NCI-H460 (cell line): ENCODE measurements around the gene SIRT7. TPM values are rescaled to one million over a fixed set of nuclear protein-coding genes. Genes with fewer than 3 reads are reported as not detected.
A peak's percentile ranks its signal among the peaks of the same experiment; 100 is the strongest.

Experiments
- DNase-seq: peaks from one replicate; pipeline ENCODE4 v3.0.0-alpha.2; 2016; ENCODE audit warnings: low read depth; ENCODE audit errors: extremely low read depth
- polyA plus RNA-seq: library from polyadenylated mRNA; depleted of rRNA; stranded (reverse); fragments of >200 nt; gene quantifications from 2 replicates; pipeline ENCODE4 v1.2.3, GENCODE V29; 2014; cell fraction: nucleus; rRNA removed
- total RNA-seq: library from RNA; depleted of rRNA; stranded (reverse); fragments of >200 nt; shearing (Covaris generic); gene quantifications from 2 replicates; pipeline ENCODE4 v1.2.3, GENCODE V29; 2014; rRNA removed

Gene SIRT7, protein sequence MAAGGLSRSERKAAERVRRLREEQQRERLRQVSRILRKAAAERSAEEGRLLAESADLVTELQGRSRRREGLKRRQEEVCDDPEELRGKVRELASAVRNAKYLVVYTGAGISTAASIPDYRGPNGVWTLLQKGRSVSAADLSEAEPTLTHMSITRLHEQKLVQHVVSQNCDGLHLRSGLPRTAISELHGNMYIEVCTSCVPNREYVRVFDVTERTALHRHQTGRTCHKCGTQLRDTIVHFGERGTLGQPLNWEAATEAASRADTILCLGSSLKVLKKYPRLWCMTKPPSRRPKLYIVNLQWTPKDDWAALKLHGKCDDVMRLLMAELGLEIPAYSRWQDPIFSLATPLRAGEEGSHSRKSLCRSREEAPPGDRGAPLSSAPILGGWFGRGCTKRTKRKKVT
- total RNA-seq, result 18.1 and 19.7 TPM in 2 replicates
- 96.2 and 103 TPM in 2 replicates for polyA plus RNA-seq

DNA sequence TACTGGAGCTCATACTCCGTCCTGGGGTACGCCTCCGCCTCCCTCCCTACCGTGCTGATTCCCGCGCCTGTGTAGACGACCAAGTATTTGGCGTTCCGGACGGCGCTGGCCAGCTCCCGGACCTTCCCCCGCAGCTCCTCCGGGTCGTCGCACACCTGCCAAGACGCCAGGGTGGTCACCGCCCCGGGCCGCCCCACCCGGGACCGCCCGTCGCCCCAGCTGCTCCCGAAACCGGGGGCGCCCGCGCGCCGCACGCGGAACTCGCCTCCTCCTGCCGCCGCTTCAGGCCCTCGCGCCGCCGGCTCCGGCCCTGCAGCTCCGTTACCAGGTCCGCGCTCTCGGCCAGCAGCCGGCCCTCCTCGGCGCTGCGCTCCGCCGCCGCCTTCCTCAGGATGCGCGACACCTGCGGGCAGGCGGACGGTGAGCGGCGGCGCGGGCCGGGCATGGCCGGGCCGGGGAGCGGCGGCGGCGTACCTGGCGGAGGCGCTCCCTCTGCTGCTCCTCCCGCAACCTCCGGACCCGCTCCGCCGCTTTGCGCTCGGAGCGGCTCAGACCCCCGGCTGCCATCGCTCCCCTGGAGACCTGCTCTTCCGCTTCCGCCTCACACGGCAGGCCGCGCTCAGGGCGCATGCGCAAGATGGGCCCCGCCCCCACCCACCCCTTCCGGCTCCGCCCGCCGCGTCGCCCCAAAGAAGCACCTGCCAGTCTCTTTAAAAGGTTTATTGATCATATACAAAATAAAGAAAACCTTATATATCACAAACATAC, at the start of gene SIRT7:
SIRT7 (minus strand) TSS at position 612 of the 768 bp plus-strand sequence; CDS start at position 567, 45 bp downstream.
- peak; percentile 72 for DNase-seq

DNA sequence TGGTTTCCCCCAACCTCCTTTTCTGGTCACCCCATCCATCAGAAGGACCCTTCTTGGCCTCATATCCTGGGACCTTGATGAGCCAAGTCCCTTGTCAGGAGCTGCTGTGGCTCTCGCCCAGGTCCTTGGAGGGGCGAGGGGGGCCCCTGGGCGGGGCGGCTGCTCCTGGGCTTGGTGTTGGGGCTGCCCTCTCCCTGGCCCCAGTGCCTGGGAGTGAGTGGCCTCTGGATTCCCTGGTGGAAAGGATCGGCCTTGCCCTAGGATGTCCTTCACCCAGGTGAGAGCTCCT, 49.2 kb upstream of the SIRT7 start:
- no peak for DNase-seq

DNA sequence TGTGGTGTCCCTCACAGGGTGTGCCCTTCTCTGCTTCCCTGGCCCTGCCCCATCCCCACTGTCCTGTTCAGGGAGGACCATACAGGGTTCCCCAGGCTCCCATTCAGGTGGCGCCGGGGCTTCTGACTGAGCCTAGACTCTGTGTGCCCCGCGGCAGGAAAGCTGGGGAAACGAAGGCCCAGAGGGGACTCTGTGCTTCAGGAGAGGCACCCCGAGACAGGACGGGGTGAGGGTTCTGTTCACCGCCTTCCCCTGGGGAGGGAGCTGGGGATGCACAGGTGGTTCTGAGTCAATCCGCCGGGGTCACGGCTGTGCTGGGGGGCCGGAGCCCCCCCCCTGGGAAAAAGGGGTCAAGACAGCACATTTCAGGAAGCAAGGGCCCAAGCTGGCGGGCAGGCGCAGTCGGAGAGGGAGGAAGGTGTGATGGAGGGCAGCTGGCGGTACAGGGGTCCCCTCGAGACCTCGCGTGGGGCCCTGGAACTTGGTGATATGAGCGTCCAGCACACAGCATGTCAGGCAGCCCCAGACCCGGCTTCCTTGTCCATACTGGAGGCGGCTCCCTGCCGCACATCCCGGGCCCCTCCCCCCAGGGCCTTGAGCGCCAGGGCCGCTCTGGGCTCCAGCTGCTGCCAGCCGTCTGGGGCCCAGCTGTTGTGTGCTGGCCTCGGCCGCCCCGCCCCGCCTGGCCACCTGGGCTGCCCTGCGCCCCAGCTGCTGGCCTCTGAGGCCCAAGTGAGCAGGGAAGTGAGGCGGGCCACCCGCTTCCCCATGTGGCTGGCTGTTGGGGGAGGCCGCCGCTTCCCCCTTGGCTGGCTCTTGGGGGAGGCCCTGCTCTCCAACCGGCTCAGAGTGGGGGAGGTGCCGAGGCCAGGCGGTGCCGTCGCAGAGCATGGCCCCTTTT, 48.6 kb upstream of the SIRT7 start:
- DNase-seq, result no peak

DNA sequence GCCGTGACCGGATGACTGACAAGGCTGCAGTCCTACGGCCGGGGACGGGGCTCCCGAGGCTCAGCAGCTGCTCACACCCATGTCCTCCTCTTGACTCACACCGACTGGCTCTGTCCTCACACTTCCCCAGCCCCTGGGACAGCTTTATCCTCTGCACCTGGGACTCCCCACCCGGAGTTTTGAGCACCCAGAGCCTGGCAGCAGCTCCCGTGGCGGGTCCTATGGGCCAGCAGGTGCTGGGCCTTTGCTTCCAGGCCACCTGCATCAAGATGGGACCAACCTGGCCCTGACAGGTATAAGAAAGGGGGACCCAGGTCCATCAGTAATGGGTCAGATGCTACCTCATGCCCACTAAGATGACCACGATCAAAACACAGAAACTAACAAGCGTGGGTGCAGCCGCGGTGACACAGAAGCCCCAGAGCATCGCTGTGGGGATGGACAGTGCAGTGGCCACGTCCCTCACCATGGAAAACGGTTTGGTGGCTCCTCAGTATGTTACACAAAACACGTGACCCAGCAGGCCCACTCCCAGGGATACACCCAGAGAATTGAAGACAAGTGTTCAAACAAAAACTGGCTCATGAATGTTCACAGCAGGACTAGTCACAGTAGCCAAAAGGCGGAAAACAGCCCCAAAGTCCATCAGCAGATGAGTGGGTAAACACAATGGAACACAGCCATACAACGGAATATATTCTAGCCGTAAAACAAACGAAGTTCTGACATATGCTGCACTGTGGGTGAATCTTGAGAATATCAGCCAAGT, 46.3 kb upstream of the SIRT7 start:
- DNase-seq, result no peak

DNA sequence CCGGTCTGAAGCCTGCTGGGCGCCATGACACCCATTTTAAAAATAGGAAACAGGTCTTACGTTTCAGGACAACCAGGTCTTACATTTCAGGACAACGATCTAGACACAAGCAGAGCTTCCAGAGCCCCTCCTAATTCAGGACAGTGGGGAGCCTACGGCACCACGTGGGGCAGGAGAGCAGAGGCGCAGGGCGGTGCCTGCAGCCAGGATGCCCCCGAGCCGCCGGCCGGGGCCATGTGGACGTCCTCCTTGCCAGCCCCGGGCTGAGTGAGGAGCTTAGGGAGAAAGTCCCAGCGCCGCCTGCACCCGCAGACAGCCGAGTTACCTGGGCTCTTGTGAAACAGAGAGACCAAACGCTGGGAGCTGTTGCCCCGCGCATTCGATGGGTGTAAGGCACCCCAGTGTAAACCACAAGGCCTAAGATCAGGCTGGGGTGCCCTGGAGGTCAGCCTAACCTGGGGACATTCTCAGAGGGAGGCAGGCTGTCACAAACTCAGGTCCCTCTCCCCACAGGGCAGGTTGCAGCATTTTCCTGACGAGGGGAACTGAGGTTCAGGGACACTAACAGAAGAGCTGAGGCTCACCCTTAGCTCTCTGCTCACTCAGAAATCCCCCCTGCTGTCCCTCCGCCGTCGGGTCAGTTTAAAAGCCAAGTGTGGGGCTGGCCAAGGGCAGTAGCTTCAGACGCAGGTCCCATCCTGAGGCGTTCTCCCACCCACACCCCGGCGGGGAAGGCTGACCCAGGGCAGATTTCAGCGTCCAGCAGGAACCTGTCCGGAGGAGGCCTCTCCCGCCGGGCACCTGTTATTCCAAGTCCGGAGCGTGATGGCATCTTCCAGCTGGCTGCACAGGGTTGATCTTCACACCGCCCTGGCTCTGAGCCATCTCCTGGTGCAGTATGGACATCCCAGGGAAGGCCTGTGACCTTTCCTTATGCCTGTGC, 44.8 kb upstream of the SIRT7 start:
- DNase-seq, result no peak

DNA sequence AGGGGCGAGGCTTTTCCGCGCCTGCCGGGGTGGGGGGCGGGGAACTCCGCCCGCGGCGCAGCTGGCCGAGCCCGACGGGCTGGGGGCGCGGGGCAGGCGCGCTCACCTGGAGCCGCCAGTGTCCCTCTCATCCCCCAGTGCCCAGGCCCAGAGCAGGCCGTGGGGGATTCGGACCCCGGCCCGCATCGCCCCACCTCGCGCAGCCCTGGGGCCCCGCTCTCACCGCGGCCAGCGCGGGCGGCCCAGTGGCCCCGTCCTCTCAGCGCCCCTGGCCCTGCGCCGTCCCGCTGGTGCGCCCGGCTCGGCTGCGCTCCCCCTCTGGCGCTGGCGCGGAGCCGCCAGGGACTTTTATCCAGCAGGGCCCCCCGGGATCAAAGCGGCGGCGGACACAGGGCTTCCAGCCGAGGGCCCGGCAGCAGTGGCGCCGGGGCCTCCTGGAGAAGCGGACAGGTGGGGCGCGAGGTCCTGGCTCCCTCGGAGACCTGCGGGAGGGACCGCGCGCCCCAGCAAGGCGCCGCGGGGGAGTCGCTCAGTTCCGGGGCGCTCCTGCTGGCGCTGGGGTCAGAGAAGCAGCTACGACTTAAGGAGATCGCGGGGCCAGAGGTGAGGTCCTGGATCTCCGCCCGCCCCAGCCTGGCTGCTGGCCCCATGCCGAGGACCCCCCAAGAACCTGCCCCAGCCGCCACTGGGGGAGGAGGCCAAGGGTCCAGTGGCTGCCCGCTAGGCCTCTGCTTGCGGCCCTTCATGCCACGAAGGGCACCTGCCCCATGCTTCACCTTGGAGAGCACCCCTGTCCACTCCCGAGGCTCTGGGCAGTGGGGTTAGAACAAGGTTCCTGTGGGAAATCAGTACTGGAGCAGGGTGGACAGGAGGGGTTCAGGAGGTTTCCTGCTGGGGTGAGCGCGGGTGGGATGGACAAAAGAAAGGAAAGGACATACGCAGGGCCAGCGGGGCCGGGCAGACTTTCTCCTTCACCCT, 43.8 kb upstream of the SIRT7 start:
- DNase-seq, result no peak

DNA sequence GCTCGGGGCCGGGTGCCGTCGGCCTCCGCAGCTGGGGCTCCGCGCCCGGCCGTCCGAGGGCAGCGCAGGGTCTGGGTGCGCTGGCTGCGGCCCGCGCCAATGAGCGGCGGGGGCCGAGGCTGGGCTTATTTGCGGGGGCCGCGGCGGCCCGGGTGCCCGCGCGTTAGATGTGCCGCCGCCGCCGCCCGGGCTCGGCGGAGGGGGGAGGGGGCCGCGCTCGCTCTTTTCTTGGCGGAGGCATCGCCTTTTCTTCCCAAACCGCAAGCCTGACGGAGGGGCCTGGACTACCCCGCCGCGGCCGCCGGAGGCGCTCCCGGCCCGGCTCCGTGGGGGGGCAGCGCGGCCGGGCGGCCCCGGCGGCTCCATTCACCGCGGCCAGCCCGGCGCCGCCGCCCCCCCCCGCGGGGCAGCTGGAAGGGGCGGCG, 43.1 kb upstream of the SIRT7 start, which contains the start of gene NOTUM:
NOTUM (minus strand) TSS at position 101 of the 425 bp plus-strand sequence. CDS start 278 bp downstream, outside the sequence.
- DNase-seq, result no peak

DNA sequence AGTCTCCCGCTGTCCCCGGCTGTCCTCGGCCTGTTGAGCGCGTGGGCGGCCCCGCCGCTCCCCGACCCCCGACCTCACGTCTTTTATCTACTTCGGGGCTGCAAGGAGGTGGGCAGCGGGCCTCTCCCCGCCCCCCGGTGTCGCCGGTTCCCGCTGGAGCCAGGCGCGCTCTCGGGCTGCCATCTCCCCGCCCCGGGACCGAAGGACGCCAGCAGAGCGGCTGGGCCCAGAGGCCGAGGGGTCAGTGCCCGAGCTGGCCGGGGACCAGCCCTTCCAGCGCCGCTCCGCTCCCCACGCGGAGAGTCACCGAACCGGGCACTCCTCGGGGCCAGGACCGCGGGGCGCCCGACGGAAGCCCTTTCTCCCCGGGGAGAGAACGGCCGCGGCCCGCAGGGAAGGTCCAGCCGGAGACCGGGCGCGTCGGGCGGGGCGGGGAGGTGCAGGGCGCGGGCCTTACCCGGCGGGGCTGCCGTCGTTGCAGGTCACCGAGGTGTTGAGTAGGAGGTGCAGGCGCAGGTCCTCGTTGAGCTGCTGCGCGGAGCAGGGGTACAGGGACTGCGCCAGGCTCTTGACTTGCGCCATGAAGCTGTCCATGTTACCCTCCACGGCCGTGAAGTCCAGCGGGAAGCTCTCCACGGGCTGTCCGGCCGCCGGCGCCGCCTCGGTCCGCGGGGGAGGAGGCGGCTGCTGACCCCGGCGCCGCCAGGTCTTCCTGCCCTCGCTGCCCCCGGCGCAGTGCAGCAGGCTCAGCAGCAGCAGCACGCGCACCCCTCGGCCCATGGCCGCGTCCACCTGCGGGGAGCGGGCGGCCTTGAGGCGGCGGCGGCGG, 42.4 kb upstream of the SIRT7 start:
- no peak for DNase-seq

DNA sequence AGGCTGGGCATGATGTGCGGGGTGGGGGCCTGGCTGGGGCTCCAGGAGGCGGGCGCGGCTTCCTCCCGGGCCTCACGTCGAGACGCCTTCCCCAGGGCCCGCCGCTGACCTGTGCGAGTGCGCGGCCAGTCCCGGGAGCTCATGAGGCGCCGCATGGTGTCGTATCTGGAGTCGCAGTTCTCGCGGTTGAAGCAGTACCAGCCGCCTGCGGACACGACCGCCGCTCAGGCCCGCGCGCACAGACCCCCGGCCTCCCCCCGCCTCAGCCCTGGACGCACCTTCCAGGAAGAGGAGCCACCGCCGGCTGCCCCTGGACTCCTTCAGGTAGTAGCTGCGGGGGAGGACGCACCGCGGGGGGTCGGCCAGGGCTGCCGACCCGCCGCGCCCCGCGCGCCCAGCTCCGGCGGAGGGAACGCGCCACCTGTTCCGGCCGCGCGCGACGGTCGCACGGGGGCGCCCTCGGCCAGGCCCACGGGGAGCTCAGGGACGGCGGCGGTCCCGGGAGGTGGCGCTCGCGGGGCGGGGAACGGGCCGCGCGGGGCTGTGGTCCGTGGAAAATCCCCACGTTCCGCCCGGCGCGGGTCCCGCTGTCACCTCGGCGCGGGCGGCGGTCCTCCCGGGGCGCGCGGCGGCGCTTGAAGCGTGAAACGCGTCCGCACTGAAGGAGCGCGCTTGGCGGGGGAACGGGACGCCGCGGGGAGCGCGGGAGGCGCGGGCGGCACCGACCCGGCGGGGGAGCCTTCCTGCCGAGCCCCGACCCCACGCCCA, 41.6 kb upstream of the SIRT7 start:
- DNase-seq, result peak; percentile 42

DNA sequence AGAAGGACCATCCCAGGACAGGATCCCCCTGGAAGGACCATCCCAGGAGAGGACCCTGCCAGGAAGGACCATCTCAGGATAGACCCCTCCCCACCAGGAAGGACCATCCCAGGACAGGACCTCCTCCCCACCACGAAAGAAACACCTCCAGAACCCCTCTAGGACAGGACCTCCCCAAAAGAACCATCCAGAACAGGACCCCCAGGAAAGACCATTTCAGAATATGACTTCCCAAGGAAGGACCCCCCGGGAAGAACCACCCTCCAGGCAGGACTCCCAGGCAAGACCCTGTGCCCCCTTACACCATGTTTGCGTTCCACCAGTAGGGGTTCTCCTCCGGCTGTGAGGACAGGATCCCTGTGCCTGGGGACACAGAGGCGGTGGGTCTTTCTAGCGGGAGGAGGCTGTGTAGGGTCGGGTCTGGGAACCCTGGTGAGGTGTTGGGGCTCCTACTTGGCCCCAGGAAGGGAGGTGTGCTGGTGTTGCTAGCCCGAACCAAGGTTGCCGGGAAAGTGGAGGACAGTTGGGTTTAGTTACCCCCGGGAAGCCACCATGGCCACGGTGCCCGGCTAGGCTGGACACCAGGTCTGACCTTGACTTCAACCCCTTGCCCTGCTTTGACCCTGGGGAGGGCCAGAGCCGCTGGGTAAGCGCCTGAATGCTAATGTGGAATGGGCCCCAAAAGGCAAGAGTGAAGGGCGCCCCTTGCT, 40.8 kb upstream of the SIRT7 start:
- no peak for DNase-seq

DNA sequence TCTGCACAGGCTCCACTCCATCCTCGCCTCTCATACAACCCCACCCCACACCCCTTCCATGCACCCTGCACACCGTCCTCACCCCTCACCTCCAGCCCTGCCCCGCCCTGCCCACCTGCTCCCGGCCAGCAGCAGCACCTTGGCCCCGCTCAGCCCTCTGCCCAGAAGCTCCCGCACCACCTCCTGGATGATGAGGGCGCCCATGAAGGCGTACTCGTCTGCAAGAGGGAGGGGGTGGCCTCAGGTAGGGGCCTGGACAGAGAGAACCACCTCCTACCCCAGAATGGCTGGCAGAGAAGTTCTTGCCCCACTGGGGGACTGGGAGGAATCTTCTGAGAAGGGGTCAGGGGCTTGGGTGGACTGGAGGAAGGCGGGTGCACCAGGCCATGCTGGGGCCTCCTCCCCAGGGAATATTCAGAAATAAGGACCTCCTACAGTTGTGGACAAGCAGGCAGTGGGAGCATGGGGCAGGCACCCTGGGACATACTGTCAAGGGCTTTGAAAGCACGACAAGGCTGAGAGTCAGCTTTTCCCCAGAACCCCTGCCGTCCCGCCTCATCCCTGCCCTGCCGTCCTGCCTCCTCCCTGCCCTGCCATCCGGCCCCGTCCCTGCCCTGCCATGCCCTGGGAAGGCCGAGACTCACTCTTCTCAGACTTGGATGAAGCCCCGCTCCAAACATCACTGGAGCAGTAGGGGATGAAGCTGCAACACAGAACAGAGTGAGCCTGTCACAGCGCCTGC, 39.9 kb upstream of the SIRT7 start:
- DNase-seq, result no peak

DNA sequence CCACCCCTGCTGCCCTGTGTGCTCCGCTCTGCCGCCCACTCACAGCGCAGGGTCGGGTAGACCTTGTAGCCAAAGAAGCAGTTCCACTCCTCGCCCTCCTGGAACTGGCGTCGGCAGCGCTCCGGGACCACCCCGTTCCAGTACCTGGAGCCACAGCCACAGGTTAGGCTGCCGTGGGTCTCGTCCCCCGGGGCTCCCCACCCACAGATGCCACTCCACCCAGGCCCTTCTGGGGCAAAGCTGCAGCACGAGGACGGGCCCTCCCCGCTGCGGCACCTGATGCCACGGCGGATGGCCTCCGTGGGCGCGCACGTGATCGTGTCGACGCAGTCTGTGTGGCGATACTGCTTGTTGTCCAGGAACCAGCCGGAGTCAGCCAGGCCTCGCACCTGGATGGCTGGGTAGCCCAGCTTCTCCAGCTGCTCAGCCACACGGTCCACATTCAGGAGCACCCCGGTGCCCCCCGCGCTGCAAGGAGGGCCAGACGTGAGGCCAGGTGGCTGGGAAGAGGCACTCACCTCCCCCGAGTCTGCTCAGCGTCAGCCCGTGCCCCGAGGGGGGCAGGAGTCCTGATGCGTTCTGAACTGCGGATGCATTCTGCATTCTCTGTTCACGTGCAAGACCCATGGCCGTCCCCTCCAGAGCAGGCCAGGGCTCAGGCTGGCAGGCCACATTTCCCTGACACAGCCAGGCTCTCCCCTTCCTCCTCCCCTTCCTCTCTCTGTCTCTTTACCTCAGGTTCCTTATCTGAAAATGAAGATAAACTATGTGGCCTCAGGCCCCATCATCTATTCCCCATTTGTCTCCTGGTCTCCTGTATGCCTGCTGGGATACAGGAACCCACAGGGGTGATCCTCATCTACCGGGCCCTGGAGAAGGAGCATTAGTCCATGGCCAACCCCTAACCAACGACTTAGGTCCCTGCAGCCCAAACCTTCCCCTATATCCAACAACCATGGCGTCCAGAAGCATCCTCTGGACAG, 38.9 kb upstream of the SIRT7 start:
- no peak for DNase-seq

DNA sequence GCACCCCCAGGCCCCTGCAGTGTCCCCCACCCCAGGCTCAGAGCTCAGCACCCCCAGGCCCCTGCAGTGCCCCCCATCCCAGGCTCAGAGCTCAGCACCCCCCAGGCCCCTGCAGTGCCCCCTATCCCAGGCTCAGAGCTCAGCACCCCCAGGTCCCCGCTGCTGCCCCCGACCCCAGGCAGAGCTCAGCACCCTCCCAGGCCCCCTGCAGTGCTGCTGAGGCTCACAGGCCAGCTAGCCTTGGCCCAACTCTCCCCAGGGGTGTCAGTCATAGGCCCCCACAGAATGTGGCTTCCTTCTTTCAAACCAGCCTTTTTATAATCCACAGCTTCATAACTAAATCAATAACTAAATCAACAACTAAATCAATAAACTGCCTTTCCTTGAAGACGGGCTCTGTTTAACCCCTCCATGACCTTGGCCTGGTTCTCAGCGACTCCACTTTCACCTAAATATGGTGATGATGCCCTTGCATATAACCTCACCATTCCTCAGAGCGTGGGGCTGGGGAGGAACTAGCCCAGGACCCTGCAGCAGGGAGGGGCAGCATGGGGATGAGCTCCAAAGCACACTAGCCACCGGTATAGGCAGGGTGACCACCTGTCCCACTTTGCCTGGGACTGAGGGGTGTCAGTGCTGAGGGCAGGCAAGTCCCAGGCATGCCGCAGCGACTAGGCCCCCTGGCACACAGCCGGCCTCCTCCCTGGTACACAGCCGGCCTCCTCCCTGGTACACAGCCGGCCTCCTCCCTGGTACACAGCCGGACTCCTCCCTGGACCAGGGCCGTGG, 38.0 kb upstream of the SIRT7 start:
- DNase-seq, result no peak
